Stimulated activated naive CD8-positive, alpha-beta T cell treated with anti-CD3 and anti-CD28 coated beads, Interleukin-15, Interleukin-2, amounts not matched to agents 100 U/mL and 50 U/mL, for 24 hours (primary cell): ENCODE results near the gene IL4I1.

Source experiments
- ATAC-seq: fragments of 150-1000 bp; cut with Tn5 transposase; one replicate; pipeline ENCODE4 v1.10.0; 2021
- DNase-seq: peaks from one replicate; pipeline ENCODE4 v3.0.0; 2021

IL4I1 gene

GRCh38 chr19:49863935-49864320, 32.8 kb downstream of the IL4I1 start:
- ATAC-seq (no peak), DNase-seq (no peak)

DNA sequence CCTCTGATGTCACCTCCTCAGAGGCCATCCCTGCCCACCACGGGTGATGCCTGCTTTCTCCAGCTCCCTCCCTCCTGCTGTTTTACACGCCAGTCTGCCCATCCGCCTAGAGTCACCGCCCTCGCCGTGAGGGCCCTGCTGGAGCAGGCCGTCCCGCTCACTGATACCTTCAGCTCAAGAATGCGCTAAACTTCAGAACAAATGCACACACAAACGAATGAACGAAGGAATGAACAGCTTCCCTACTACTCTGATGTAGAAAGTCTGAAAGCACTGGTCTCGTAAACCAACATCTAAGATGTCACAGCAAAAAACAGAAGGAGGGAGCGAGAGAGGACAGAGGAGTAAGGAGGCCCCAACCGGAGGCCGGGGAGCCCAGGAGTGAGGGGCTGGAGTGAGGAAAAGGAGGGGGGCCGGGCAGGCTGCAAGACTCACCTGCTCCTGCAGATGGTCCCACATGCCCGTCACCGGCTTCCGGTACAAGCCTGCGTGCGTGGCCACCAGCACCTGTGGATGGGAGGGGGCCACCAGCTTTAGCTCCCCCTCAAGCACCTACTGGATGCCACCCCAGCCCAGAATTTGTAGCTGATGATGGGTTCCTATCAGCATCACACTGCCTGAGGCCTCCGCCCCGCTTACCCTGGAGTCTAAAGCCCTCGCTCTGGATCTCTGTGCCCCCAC, 33.3 kb downstream of the IL4I1 start:
- ATAC-seq (no peak), DNase-seq (no peak)

- DNase-seq (peak; percentile 48), ATAC-seq (no peak)
Observed at GRCh38 chr19:49862391-49863253, 34.1 kb downstream of the IL4I1 start.

GRCh38 chr19:49861541-49862378, 34.9 kb downstream of the IL4I1 start:
- ATAC-seq (no peak), DNase-seq (no peak)

- ATAC-seq: no peak
- DNase-seq: no peak
Observed at GRCh38 chr19:49861107-49861506, 35.6 kb downstream of the IL4I1 start.

- ATAC-seq (no peak), DNase-seq (no peak)
Observed at GRCh38 chr19:49860336-49861102, 36.2 kb downstream of the IL4I1 start.

- ATAC-seq (no peak), DNase-seq (no peak)
Observed at GRCh38 chr19:49859682-49860335, 36.9 kb downstream of the IL4I1 start.

- DNase-seq (no peak), ATAC-seq (no peak)
Observed at GRCh38 chr19:49858088-49858985, 38.4 kb downstream of the IL4I1 start.

DNA sequence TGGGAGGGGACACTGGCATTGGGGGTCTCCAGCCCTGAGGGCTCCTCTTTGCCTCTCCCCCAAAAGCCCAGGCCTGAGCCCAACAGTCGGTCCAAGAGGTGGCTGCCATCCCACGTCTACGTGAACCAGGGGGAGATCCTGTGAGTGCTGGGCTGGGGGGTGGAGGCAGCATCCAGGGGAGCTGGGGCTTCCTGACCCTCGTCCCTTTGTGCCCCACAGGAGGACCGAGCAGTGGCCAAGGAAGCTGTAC, 38.9 kb downstream of the IL4I1 start:
- ATAC-seq (no peak), DNase-seq (no peak)

DNA sequence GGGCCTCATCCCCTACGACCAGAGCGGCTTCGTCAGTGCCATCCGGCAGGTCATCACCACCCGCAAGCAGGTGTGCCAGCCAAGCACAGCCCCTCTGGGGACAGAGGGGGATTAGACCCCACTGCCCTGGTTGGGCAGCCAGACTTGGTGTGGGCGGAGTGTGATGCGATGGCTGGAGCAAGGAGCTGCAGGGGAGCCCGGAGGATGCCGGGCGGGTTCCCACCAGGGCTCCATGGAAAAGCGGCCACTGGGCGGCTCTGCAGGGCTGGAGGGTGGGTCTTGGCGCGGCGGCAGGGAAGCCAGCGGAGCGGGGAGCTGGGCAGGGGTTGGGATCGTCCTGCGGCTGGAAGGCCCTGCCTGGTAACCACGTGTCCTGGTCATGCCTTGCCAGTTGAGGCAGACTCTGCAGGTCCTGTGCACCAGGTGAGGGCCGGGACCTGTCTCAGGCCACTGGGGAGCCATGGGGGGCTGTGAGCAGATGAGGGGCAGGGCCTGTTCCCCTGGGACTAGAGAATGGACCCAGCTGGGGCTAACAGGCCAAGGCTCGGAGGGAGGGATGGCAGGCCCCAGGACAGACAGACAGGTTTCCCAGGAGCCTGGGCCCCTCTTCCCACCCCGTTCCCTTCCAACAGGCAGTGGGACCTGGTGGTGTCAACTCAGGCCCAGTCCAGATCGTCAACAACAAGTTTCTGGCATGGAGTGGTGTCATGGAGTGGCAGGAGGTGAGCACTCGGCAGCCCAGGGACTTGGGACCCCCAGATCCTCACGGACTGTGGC, 39.4 kb downstream of the IL4I1 start:
- DNase-seq (no peak), ATAC-seq (no peak)

- DNase-seq: no peak
- no peak for ATAC-seq
Observed at GRCh38 chr19:49856574-49857021, 40.1 kb downstream of the IL4I1 start.

DNA sequence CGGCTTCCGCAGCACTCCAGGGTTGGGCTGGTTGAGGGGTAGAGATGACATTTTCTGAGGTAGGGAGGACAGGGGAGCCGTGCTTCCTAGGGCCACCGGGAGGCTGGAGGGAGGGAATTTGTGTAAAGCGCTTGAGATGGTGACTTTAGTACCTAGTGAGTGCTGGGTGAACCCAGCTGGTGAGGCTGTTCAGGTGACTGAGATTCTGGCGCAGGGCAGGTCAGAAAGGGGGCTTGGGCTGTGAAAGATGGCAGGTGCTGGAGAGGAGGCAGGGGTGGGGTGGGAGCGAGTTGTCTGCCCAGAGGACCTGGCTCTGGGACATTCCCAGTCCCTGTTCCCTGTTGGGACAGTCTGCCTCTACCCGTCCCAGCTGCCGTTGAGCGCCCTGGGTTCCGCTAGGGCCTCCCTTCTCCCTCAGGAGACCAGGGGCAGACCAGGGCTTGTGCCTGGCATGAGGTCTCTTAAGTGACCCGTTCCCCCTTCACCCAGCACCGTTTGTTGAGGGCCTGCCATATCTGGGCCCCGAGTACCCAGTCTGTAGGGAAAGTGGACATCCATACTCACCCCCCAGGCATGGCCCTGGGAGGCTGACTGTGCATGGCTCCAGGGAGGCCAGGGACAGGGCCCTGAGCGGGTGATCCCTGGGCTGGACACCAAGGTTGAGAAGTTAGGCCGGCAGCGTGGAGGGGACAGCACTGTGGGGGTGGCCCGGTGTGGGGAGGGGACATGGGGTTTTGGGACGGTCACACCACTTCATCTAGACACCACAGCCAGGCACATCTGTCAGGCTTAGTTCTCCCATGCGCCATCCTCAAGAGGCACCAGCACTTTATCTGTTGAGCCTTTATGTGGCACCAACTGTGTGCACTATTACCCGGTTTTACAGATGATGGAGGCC, 40.8 kb downstream of the IL4I1 start:
- ATAC-seq: no peak
- DNase-seq: no peak

- ATAC-seq (no peak), DNase-seq (no peak)
Observed at GRCh38 chr19:49855277-49855675, 41.4 kb downstream of the IL4I1 start.

DNA sequence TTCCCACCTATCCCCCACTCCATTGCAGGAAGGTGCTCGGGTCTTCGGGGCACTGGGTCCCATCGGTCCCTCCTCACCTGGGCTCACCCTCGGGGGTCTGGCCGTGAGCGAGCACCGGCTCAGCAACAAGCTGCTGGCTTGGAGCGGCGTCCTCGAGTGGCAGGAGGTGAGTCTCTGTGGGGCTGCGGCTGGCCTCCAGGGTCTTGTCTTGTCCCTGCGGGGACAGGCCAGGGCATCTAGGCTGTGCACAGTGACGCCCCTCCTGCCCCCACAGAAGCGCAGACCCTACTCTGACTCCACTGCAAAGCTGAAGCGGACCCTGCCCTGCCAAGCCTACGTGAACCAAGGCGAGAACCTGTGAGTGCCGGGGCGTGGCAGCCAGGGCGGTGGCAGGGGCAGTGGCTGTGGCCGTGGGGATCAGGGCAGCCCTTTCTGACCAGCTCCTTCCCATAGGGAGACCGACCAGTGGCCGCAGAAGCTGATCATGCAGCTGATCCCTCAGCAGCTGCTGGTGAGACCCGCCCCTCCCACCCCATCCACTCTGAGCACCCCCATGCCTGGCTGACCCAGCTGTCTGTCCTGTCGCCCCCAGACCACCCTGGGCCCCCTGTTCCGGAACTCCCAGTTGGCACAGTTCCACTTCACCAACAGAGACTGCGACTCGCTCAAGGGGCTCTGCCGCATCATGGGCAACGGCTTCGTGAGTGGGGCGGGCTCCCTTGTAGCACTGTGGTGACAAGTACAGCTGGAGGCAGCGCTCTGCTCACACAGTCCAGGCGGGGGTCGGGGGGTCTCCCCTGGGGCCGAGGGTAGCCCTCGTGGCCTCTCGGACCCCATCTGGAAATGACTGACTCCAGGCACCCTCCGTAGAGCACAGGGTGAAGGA, 42.1 kb downstream of the IL4I1 start:
- DNase-seq (no peak), ATAC-seq (no peak)

GRCh38 chr19:49853852-49854377, 42.8 kb downstream of the IL4I1 start:
- ATAC-seq (no peak), DNase-seq (no peak)

GRCh38 chr19:49852631-49853126, 44.0 kb downstream of the IL4I1 start:
- ATAC-seq (no peak), DNase-seq (no peak)
